ENCODE results near the gene LRCH4.

The LRCH4 gene

GRCh38 chr7:100599911-100600729 is 14.2 kb upstream of the LRCH4 start:
- no peak overlapping the region for H3K4me3 ChIP-seq (replicated peaks in 1 of 2; ENCODE audit: low read depth in 2 of 2, low read length in 2 of 2)
- peak; percentile 4 for TF ChIP-seq CTCF (IDR thresholded peaks at IDR 0.05; ENCODE audit: low read depth, low read length)
- DNase-seq (ENCODE audit: low read depth in 2 of 2) = peak in 1 of 2 donors; percentile 22

- no peak for DNase-seq (ENCODE audit: low read depth in 2 of 2)
Observed at GRCh38 chr7:100598425-100598824, 12.5 kb upstream of the LRCH4 start.

GRCh38 chr7:100595188-100595587 is 9.3 kb upstream of the LRCH4 start:
- no peak for DNase-seq (ENCODE audit: low read depth in 2 of 2)
- no peak for TF ChIP-seq CTCF (IDR thresholded peaks at IDR 0.05; ENCODE audit: low read depth, low read length)
- H3K4me3 ChIP-seq (replicated peaks in 1 of 2; ENCODE audit: low read depth in 2 of 2, low read length in 2 of 2) = no peak overlapping the region

More at GRCh38 chr7:100598425-100598824, 12.5 kb upstream of the LRCH4 start:
- no peak overlapping the region for H3K4me3 ChIP-seq (replicated peaks in 1 of 2; ENCODE audit: low read depth in 2 of 2, low read length in 2 of 2)
- TF ChIP-seq CTCF (IDR thresholded peaks at IDR 0.05; ENCODE audit: low read depth, low read length) = no peak

- no peak for TF ChIP-seq CTCF (IDR thresholded peaks at IDR 0.05; ENCODE audit: low read depth, low read length)
- H3K4me3 ChIP-seq (replicated peaks in 1 of 2; ENCODE audit: low read depth in 2 of 2, low read length in 2 of 2) = no peak overlapping the region
- DNase-seq (ENCODE audit: low read depth in 2 of 2) = no peak
Observed at GRCh38 chr7:100591596-100591995, 5.7 kb upstream of the LRCH4 start.

- DNase-seq (ENCODE audit: low read depth in 2 of 2) = peak; percentile 24 to 65
- no peak for TF ChIP-seq CTCF (IDR thresholded peaks at IDR 0.05; ENCODE audit: low read depth, low read length)
- H3K4me3 ChIP-seq (replicated peaks in 1 of 2; ENCODE audit: low read depth in 2 of 2, low read length in 2 of 2) = peak overlapping the region in 1 of 2 donors; percentile 25
Observed at GRCh38 chr7:100590077-100590737, 4.3 kb upstream of the LRCH4 start.

- H3K4me3 ChIP-seq (replicated peaks in 1 of 2; ENCODE audit: low read depth in 2 of 2, low read length in 2 of 2) = peak overlapping the region in 1 of 2 donors; percentile 0
- DNase-seq (ENCODE audit: low read depth in 2 of 2) = no peak
- no peak for TF ChIP-seq CTCF (IDR thresholded peaks at IDR 0.05; ENCODE audit: low read depth, low read length)
Observed at GRCh38 chr7:100589341-100589947, 3.5 kb upstream of the LRCH4 start.
